Lower leg skin (tissue), 3 donors: ENCODE results near the gene CA6.

Experiments used
- CTCF ChIP-seq, 3 donors: fragments of 450-650 bp; IDR thresholded peaks; one replicate each; pipeline ENCODE4 v1.5.1; 2016; ENCODE audit warnings: antibody characterized with exemption in 3 of 3, mild to moderate bottlenecking in 3 of 3, moderate library complexity in 2 of 3
- POLR2A ChIP-seq, 2 donors: fragments of 450-650 bp; IDR thresholded peaks; one replicate each; pipeline ENCODE4 v1.6.1; 2016 to 2017; ENCODE audit warnings: antibody characterized with exemption in 2 of 2, mild to moderate bottlenecking in 1 of 2, moderate library complexity in 1 of 2

DNA sequence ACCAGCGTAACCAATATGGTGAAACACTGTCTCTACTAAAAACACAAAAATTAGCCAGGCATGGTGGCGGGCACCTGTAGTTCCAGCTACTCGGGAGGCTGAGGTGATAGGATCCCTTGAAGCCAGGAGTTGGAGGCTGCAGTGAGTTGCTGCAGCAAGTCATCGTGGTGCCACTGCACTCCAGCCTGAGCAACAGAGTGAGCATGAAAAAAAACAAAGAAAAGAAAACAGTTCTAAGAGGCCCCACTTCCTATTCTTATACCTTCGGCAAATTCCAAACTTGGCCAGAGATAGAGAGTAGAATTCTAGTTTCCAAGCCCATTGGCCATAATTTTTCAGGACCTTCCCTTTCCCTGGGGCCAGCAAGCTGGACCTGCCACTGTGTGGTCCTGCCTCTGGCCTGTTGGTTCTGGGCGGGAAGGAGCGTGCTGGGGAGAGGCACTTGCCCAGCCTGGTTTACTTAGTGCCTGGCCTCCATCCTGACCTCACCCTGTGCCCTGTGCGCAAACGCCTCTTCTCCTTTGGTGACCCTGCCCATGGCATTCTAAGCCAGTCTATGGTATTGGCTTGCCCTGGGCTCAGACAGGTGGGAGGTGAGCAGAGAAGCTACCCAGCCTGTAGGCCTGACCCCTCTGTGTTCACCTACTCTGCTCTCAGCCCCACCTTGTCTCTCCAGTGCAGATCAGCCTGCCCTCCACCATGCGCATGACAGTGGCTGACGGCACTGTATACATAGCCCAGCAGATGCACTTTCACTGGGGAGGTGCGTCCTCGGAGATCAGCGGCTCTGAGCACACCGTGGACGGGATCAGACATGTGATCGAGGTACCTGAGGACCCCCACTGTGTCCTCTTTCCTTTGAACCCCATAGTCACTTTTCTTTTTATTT is 11.0 kb downstream of the CA6 start:
- TF ChIP-seq CTCF (IDR thresholded peaks at IDR 0.05) (no peak), POLR2A (IDR thresholded peaks at IDR 0.05) (no peak)
